NCI-H82 (cell line): ENCODE measurements around the gene PRRC2B.
"Not testable (repeated sequence)": the region's sequence is repeated elsewhere in the genome, so short reads cannot be mapped to it uniquely, and the experiment has no call there.

Source experiments
- DNase-seq: peaks from one replicate; lab custom pipeline; 2025; lab: John Stamatoyannopoulos, UW

Gene PRRC2B

GRCh38 chr9:131393622-131394463, at the start of gene PRRC2B:
TSS of gene PRRC2B (plus strand) at chr9:131394086. CDS start at chr9:131430145, 36,059 bp downstream.
- peak; percentile 98 for DNase-seq

- DNase-seq, result peak; percentile 61
These were observed 48.9 kb upstream of the PRRC2B start for GRCh38 chr9:131344931-131345535.

GRCh38 chr9:131346559-131346958, 47.3 kb upstream of the PRRC2B start:
- DNase-seq, result no peak

GRCh38 chr9:131347376-131348020, 46.4 kb upstream of the PRRC2B start:
- no peak for DNase-seq

- no peak for DNase-seq
These were observed 45.0 kb upstream of the PRRC2B start for GRCh38 chr9:131348631-131349521.

- no peak for DNase-seq
These were observed 44.4 kb upstream of the PRRC2B start for GRCh38 chr9:131349522-131349880.

GRCh38 chr9:131349881-131350563, 43.9 kb upstream of the PRRC2B start:
- DNase-seq, result peak; percentile 91

GRCh38 chr9:131356479-131356878, 37.4 kb upstream of the PRRC2B start:
- peak; percentile 11 for DNase-seq

- DNase-seq, result no peak
These were observed 35.3 kb upstream of the PRRC2B start for GRCh38 chr9:131358556-131358955.

GRCh38 chr9:131361202-131361833, 32.6 kb upstream of the PRRC2B start:
- no peak for DNase-seq

GRCh38 chr9:131365546-131365945, 28.3 kb upstream of the PRRC2B start:
- no peak for DNase-seq

- DNase-seq, result peak; percentile 80
These were observed 27.0 kb upstream of the PRRC2B start for GRCh38 chr9:131366761-131367401.

- DNase-seq, result no peak
These were observed 26.4 kb upstream of the PRRC2B start for GRCh38 chr9:131367450-131367849.

GRCh38 chr9:131370638-131371037, 23.2 kb upstream of the PRRC2B start:
- no peak for DNase-seq

- DNase-seq, result peak; percentile 51
These were observed 21.3 kb upstream of the PRRC2B start for GRCh38 chr9:131372599-131372973.

- DNase-seq, result not testable (repeated sequence)
These were observed 19.2 kb upstream of the PRRC2B start for GRCh38 chr9:131374638-131375037.

GRCh38 chr9:131379056-131379455, 14.8 kb upstream of the PRRC2B start:
- DNase-seq, result no peak

- peak; percentile 92 for DNase-seq
These were observed 10.8 kb upstream of the PRRC2B start for GRCh38 chr9:131382850-131383729.

GRCh38 chr9:131385296-131385695, 8.6 kb upstream of the PRRC2B start:
- no peak for DNase-seq
